GM12865 (cell line): Measurements from ENCODE around the gene ENDOV.

Experiments used
- DNase-seq: peaks from one replicate; pipeline ENCODE4 v3.0.0; 2010; ENCODE audit warnings: low read depth
- H3K4me3 ChIP-seq: 2 replicates; pipeline ENCODE4 v1.5.1; 2011; ENCODE audit warnings: mild to moderate bottlenecking, low read depth, low read length, control low read depth
- CTCF ChIP-seq: IDR thresholded peaks from 2 replicates; pipeline ENCODE4 v1.5.1; 2011; ENCODE audit warnings: low read length, control low read depth, low read depth, inconsistent platforms; ENCODE audit not compliant: insufficient read depth; ENCODE audit errors: missing control alignments

Gene ENDOV

GRCh38 chr17:80423536-80424225 is 8.7 kb downstream of the ENDOV start:
- H3K4me3 ChIP-seq: no peak overlapping the region
- DNase-seq: no peak
- no peak for TF ChIP-seq CTCF

DNA sequence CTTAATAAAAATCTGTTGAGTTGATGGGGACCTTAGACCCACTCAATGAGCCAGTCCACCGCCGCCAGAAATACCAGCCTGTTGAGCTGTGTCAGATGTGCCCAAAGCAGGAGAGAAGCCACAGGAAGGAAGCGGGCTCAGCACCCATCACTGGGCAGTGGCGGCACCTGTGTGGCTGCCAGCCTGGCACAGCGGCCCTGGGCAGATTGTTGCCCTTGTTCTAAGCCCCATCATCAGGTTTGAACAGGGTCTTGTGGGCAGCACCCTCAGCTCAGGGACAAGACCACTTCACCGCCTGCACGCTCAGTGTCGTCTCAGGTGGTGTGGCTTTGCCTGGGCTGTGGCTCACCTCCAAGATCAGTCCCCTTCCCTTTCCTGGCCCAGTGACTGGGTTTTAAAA is 9.3 kb downstream of the ENDOV start:
- TF ChIP-seq CTCF: no peak
- no peak overlapping the region for H3K4me3 ChIP-seq
- no peak for DNase-seq

DNA sequence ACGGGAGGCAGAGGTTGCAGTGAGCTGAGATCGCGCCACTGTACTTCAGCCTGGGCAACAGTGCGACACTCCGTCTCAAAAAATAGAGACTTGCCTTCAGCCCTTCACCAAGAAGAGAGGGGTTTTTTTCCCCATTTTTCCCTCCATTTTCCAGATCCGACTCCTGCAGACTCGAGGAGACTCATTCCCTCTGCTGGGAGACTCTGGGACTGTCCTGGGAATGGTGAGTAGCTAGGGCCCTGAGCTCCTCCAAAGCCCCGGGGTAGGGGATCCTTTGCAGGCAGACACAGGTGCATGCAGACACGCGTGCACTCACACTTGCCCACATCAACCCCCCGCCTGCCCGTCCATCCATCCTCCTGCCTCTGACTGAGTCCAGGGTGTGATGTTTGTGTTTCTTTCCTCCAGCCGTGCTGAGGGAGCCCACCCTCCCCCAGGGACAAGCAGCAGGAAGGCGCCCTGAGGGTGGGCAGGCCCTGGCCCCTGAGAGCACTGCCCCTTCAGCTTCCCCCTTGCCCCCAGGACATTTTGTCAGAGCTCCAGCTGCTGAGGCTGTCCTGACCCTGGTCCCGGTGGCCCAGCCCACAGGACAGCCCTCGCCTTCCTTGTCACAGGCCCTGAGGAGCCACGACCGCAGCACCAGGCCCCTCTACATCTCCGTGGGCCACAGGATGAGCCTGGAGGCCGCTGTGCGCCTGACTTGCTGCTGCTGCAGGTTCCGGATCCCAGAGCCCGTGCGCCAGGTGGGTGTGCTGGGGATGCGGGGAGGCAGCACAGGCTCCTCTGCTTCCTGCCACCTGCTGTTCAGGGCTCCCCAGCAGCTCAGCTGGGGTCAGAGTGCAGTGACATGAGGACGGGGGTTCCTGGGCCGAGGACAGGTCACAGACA is 10.2 kb downstream of the ENDOV start:
- no peak overlapping the region for H3K4me3 ChIP-seq
- TF ChIP-seq CTCF: no peak
- no peak for DNase-seq

DNA sequence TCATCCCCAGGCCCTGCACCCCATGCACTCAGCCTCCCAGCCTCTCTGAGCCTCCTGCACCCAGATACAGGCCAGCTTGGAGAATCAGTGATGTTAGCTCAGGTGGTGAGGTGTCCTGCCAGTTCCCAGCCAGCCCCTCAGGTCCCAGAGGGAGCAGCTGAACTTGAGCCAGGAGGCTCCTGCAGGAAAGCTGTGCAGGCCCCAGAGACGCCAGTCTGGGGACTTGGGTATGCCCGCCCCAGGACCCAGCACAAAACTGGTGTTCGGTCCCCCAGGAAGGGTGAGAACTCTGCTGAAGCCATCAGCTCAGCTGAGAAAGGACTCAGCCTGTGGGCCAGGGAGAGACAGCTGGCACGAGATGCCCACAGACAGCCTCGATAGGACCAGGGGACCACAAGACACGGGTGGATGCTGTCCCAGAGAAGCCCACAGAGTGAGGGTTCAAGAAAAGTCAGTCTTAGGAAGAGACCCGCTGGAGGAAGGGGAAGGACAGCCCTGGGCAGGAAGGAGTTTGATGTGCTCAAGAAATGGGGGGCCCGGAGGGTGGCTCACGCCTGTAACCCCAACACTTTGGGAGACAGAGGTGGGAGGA is 11.0 kb downstream of the ENDOV start:
- no peak for DNase-seq
- TF ChIP-seq CTCF: no peak

GRCh38 chr17:80426671-80427326 is 11.8 kb downstream of the ENDOV start:
- DNase-seq: peak; percentile 82
- TF ChIP-seq CTCF: peak; percentile 99
- H3K4me3 ChIP-seq: no peak overlapping the region

More for the DNA sequence above, 11.0 kb downstream of the ENDOV start:
- no peak overlapping the region for H3K4me3 ChIP-seq

DNA sequence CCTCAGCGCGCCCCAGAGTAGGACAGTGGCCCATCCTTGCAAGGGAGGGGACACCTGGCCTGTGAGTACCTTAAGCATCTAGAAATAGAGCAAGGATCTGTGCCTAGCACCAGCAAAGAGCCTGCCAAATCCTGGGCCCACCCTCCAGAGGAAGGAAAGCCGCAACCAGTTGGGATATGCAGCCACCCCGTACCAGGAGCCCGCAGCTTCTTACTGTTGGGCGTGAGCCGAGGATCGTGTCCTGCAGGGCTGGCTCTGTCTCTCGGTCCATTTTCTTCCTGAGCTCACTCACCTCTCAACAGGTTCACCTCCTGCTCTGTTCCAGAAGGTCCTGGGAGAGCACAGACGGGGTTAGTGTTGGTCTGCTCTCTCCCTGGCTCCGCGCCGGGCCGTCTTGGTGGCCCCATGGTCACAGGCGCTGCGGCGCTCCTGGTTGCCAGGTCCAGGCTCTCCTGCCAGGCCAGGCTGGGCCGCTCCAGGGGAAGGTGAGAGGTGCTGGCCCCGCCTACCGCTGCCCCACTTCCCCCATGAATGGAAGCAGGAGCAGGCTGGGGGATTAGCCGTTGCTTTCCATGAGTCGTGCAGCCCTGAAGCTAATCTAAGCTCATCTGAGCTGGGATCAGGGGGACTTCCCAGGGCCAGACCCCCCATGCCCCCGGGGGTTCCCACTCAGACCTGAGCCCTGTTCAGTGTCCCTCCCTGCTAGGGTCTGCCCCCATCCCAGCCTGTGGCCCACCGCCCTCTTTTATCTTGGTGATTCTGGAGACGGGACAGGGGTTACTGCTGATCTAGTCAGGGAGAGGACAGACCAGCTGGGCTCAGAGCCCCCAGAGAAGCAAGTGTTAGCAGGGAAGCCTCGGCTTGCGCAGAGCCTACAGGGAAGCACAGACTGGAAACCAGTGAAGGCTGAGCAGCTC is 12.7 kb downstream of the ENDOV start:
- no peak for TF ChIP-seq CTCF
- no peak for DNase-seq
- H3K4me3 ChIP-seq: no peak overlapping the region
